DMS53 treated with DMSO at 0.1 percent for 48 hours (cell line): ENCODE data around the gene LGR6.
"Not testable (repeated sequence)": the region's sequence is repeated elsewhere in the genome, so short reads cannot be mapped to it uniquely, and the experiment has no call there.

Source experiments
- DNase-seq: peaks from one replicate; lab custom pipeline; 2025; ENCODE audit not compliant: unreplicated experiment; lab: John Stamatoyannopoulos, UW

The LGR6 gene

GRCh38 chr1:202261209-202261958, 67.8 kb downstream of the LGR6 start:
- DNase-seq = not testable (repeated sequence)

- no peak for DNase-seq
These were observed 70.0 kb downstream of the LGR6 start for GRCh38 chr1:202263628-202264027.

GRCh38 chr1:202264300-202264699, 70.7 kb downstream of the LGR6 start:
- no peak for DNase-seq

DNA sequence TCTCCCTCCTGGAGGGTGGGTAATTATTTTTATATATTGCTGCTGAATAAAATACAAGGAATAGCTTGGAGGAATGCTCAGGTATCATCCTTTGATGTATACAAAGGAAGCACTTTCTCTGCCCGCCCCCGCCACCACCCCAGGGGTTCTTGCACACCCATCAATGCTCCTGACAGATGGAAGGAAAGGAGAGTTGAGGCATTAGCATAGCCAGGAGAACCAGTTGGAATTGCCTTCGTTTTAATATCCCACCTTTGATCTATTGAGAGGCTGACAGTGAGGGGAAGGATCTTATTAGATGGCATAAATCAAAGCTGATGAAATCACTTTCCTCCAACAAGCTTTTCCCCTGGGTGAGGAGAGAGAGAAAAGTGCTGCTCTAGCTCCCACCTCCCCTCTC, 71.1 kb downstream of the LGR6 start:
- no peak for DNase-seq

DNA sequence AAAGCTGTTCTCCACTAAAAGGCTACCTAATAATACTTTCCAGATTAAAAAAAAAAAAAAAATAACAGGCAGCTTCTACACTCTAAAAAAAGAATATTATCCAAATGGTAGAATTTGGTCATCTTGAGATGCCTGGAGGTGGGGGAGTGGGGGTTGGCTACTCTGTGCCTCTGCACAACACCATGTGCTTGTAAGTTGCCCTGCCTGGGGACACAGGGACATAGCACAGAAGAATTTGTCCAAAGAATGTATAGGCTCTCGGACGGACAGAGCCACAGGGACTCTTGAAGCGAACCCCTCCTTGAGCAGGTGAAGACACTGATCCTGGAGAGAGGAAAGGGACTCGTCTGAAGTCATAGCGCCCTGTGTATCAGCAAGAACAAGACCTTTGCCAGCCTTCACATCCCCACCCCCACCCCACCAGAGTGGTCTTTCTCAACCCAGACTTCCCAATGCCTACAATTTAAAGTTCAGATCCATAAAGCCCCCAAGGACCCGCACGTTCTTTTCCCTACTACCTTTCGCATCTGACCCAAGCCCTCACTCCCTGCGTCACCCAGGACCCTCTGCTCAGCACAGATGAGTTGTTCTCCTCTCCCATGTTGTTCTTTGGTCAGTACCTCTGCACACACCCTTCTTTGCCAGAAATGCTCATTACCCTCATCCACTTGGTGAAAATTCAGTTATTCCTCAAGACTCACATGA, 72.6 kb downstream of the LGR6 start:
- no peak for DNase-seq

GRCh38 chr1:202268032-202268431, 74.4 kb downstream of the LGR6 start:
- DNase-seq = no peak

- no peak for DNase-seq
These were observed 75.2 kb downstream of the LGR6 start for GRCh38 chr1:202268817-202269216.

DNA sequence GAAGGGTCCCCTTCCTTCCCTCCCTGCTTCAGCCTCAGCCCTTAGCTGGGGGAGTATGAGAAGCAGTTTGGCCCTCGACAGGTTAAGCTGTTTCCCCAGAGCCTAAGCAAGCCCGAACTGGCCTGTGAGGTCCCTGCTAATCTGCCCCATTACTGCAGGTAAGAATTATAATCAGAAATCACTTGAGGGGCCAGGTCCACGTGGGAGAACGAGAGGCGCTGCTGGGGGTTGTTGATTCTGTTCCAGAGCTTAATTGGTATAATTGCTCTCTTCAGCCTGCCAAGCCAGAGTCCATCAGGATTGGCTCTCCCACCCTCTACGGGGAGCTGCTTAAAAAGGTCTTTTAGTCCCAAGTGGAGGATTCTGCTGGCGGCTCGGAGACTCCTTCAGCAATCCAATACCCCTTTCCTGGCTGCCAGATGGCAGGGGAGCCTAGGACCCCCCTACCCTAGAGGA, 77.3 kb downstream of the LGR6 start:
- no peak for DNase-seq

GRCh38 chr1:202272103-202272845, 78.7 kb downstream of the LGR6 start:
- DNase-seq = no peak

DNA sequence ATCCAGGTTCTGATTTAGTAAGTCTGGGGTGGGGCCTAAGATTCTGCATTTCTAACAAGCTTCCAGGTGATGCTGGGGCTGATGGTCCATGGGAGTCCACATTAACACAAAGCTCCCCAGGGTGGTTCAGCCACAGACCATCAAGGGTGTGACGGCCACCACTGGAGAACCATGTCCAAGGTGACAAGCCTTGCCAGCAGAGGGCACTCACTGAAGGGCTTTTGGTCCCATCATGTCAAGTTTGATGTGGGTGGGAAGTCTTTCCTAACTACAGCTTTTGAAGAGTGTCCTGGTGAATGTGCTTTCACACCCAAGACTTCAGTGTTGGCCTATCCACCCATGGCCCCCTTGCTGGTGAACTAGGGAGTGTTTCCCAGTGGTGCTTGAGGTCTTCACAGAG, 81.0 kb downstream of the LGR6 start:
- DNase-seq = no peak

DNA sequence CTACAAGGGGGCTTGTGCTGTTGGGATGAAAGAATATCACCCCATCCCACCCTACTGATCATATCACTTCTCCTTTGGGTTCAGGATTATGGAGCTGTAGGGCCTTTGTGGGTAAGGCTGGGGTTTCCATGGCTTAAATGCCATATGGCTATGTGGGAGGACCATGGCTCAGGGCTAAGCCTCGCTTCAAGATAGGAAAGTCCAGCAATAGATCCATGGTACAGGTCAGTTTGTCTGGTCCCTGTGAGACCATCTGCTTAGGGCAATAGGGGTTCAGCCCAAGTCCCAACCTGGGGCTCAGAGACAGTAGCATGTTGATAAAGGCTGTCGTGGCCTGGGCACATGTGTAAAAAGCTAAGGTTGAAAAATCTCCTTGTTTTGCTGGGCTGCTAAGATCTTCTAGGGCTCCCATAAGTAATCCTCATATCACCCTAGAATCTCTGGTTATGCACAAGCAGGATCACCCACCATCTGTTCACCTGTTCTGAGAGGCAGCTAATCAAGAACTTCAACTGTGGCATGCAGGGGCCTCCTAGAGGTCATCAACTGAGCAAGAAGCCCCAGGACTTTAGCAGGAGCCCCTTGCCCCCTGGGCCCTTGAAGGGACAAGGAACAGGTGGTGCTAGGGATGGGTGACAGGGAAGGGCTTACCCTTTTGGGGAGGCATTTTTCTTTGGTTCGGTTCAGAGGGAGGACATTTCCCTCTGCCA, 81.6 kb downstream of the LGR6 start:
- DNase-seq = no peak

DNA sequence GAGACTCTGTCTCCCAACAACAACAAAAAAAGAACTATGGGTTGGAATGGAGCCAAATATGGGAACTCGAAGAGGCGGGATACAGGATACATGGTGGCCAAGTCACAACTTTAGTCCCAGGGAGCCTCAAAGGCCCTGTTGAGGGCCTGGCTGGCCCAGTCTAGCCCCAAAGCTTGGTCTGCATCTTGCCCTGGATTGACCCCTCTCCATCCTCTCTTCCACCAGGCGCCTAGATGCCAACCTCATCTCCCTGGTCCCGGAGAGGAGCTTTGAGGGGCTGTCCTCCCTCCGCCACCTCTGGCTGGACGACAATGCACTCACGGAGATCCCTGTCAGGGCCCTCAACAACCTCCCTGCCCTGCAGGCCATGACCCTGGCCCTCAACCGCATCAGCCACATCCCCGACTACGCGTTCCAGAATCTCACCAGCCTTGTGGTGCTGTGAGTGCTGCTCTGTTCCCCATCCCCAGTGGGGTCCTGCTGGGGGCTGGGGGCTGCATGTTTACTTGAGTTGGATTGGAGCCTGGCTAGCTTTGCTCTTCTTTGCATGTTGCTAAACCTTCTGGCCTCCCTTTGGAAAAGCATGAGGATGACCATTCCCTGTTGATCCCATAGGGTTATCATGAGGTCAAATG, 82.6 kb downstream of the LGR6 start:
- no peak for DNase-seq

DNA sequence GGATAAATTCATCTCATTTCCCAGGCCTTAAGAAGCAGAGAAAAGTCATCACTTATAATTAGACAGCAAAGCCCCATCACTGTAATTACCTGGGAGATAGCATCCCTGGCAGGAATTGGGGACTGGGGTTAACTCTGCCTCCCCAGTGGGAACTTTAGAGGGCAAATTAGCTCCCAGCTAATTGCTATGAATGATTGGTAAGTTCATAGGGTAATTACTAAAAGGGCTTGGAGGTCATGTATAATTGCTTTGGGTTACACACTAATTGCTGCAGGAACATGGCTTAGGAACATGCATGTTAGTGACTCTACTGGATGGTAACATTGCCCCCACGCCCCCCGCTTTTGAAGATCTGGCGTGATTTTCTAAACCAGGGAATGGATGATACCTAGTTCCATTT, 83.3 kb downstream of the LGR6 start:
- no peak for DNase-seq

DNA sequence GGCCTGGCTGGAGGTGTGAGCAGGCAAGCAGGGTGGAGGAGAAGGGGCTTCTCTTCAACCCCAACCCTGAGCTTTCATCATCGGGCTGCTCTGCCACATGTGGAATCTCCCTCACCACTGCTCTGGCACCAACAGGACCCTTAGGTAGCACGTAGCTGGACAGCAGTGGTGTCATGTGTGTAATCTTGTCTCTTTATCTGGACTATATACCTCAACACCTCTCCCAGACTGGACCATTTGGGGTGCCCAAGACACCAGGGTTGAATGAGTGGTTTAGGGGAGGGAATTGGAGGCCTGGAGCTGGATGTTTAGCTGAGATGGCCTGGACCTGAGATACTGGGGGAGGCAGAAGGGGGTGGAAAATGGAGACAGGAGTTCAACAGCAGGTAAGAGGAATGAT, 85.2 kb downstream of the LGR6 start:
- DNase-seq = no peak

- DNase-seq = no peak
These were observed 86.2 kb downstream of the LGR6 start for GRCh38 chr1:202279806-202280205.

DNA sequence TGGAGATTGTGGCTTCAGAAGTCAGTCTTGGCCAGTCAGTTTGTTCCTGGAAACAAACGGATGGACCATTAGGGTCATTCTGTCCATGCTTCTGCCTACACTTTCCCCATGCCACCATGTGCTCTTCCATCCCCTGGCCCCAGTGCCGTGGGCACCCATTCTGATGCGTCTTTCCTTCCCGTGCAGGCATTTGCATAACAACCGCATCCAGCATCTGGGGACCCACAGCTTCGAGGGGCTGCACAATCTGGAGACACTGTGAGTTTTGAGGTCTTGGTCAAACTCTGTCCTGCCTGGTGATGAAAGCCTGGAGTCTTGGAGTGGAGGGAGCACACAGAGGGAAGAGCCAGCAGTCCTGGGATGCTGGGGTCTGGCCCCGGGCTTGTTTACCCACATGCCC, 87.0 kb downstream of the LGR6 start:
- DNase-seq = no peak

DNA sequence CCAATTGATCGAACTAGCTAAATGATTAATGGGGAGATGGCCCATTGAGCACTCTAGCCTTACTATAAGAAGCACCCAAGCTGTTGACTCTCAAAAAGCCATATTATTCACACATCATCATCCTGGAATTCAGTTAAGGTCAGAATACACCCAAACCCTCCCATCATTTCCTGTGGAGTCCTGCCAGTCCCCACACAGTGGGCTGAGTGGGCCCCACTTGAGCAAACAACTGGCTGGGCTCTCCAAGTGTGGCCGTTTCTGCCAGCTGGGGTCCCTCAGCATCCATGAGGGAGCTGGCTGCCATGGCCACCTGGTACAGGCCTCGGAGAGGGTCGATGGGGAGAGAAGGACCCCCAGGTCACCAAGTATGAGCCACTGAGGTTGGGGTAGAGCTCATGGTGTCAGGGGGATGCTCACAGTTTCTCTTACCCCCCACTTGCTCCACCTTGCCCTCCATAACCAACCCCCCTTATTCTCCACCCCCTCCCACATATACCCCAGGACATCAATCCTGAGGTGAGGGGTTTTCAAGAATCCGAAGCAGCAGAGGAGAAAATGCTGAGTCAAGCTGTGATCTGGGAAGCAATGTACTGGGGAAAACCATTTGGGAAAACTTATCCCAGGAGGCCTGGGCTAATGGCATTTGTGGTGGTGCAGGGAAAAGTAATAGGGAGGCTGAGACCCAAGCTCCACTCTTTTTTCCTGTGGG, 87.9 kb downstream of the LGR6 start:
- no peak for DNase-seq

DNA sequence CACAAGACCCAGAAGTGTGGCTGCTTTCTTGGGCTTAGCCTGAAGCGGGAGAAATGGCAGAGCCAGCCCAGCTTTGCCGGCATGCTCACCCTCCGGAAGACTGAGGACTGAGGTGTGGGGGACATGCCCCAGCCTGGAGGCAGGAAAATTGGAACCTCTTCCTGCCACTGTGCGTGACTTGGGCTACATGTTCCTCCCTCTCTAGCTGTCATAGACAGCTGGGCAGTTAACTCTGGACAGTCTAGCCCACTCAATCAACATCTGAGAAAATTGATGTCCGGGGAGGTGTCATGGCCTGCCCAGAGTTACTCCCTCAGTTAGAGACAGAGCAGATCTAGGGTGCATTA, 88.4 kb downstream of the LGR6 start:
- DNase-seq = no peak

GRCh38 chr1:202282596-202283283, 89.1 kb downstream of the LGR6 start:
- no peak for DNase-seq

GRCh38 chr1:202283379-202283844, 89.8 kb downstream of the LGR6 start:
- no peak for DNase-seq
